NCI-H128 (cell line): ENCODE results near the gene FNDC11.
"Not testable (repeated sequence)": the region's sequence is repeated elsewhere in the genome, so short reads cannot be mapped to it uniquely, and the experiment has no call there.

ENCODE experiments used
- DNase-seq: peaks from one replicate; lab custom pipeline; 2025; ENCODE audit not compliant: unreplicated experiment; lab: John Stamatoyannopoulos, UW

FNDC11 gene

DNA sequence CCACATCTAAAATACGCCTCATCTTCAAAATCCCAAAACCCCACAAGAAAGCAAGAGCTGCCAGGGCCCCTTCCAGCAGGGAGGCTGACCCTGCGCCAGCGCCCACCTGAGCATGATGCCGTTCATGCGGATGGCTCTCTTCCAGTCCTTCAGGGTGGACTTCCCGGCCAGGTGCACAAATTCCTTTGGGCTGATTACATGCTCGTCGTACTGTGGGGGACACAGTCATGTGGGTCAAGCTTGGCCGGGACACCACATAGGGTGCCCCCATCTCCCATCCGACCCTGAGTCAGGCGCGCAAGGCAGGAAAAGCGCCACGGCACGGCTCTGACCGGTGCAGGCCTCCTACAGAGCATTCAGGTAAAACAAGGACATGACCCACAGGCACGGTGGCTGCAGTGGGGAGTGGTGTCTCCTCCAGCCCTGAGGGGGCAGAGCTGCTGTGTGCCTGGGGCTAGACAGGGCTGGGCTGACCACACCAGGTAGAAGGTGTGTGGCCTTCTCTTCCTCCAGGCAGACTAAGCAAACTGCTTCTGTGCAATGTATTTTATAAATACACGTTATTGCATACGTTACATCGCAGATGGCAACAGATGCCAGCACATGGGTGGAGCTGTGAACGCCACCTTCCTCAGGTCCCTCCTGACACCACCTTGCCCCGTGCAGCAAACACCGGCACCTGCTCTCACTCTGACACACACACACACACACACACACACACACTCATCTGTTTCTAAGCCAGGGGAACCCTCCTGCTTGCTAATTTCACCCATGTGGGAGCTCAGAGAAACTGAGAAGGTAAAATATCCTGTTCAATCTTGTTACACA is 43.9 kb downstream of the FNDC11 start:
- DNase-seq: no peak

DNA sequence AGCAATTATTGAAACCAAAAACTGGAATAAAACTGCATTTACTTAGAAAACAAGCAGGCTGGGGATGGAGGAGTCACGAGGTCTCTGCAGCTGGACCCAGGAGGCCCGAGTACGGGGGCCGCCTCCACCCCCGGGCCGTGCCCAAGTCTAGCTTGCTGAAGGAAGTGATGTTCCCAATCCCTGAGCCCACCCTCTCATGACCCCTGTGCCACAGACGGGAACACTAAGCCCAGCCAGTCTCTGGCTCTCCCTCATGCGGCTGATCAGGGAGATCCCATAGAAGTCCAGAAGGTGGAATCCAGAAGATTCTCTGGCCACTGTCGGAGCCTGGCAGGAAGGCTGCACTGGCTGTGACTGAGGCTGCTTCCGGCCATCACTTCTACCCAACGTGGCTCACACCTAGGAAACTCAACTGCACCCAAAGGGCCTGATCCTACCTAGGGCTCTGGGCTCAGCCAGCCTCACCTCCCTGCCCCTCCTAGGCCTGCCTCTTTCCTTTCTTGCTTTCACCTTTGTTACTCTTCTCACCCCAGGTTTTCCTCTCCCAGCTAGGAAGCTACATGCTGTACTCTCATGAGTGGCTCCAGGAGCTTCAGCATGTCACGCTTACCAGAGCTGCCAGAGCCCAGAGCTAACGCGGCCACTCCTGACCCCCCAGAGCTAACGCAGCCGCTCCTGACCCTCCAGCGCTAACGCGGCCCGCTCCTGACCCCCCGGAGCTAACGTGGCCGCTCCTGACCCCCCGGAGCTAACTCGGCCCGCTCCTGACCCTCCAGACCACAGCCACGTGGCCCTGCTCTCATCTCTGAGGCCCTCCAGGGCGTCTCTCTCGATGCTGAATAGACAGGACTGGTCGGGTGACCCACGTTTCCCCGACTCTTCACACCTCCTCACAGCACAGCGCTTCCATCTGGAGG is 44.8 kb downstream of the FNDC11 start:
- no peak for DNase-seq

DNA sequence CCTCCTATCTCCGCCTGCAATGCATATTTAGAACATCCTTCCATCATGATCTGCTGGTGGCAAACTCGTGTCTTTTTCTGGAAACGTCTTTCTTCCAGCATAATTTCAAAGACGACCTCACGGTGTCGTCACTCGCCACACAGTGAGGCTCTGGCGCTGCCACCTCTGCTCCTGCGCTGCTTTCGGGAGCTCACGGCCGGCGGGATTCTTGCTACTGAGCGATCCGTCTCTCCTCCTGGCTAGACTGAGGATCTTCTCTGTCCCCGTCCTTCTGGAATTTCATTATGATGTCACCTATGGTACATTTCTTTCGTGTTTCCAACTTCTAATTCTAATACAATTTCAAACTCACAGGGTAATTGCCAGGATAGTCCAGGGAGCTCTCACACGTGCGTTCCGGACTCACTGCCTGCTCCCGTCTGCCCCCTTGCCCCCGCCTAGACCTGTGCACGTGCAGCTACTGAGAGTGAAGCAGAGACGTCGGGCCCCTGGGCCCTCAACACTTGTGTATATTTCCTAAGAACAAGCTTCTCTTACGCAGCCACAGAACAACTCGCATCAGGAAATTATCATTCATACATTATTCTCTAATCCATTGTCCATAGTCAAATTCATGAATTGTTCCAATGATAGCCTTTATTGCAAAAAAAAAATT is 45.6 kb downstream of the FNDC11 start:
- DNase-seq: no peak

DNA sequence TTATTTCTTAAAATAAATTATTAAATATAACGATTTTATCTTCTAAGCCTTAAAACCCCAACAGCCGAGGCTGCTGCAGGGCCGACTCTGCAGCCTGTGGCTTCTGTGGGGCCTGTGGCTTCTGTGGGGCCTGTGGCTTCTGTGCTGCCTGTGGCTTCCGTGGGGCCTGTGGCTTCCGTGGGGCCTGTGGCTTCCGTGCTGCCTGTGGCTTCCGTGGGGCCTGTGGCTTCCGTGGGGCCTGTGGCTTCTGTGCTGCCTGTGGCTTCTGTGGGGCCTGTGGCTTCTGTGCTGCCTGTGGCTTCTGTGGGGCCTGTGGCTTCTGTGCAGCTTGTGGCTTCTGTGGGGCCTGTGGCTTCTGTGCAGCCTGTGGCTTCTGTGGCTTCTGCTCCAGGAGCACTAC is 47.7 kb downstream of the FNDC11 start:
- DNase-seq: not testable (repeated sequence)

DNA sequence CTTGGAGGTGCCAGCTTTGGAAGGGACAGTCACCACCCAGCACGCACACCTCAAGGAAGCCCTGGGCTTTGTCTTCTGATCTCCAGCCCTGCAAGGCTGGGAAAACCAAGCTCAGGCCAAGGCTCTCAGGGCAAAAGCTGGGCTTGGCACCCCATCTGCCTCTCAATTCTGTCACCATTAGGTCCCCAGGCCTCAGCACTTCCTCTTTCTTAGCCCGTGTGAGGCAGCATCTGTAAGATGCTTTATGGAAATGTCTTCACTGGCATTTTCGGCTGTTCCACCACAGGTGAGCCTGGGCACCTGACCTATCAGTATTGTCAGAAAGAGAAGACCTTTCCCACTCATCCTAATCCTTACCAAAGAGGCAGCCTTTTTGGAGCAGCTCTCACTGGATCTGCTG is 48.4 kb downstream of the FNDC11 start:
- DNase-seq: no peak
